H9 (cell line): ENCODE measurements around the gene PLEKHN1. TPM values are rescaled to one million over a fixed set of nuclear protein-coding genes. Genes with fewer than 3 reads are reported as not detected.
A peak's percentile ranks its signal among the peaks of the same experiment; 100 is the strongest.

Experiments used
- DNase-seq: peaks from one replicate; pipeline ENCODE4 v3.0.0-alpha.2; 2017
- H2AFZ ChIP-seq: one replicate; pipeline ENCODE4 v1.6.1; 2013; ENCODE audit warnings: mild to moderate bottlenecking, low read length, control low read depth, moderate library complexity
- H2AK5ac ChIP-seq: 2 replicates; pipeline ENCODE4 v1.6.1; 2013; ENCODE audit warnings: low read length, control low read depth, mixed read lengths; ENCODE audit not compliant: insufficient read length
- H2BK120ac ChIP-seq: one replicate; pipeline ENCODE4 v1.6.1; 2013; ENCODE audit warnings: low read depth, mild to moderate bottlenecking, low read length, control low read depth, inconsistent platforms; ENCODE audit not compliant: poor library complexity, severe bottlenecking
- H2BK12ac ChIP-seq: 2 replicates; pipeline ENCODE4 v1.6.1; 2013; ENCODE audit warnings: low read length, control low read depth, mixed read lengths, low read depth; ENCODE audit not compliant: insufficient read length
- H2BK15ac ChIP-seq: 2 replicates; pipeline ENCODE4 v1.6.1; 2013; ENCODE audit warnings: low read depth, low read length, control low read depth
- H2BK20ac ChIP-seq: one replicate; pipeline ENCODE4 v1.6.1; 2013; ENCODE audit warnings: low read depth, mild to moderate bottlenecking, low read length, control low read depth, inconsistent platforms; ENCODE audit not compliant: poor library complexity, severe bottlenecking
- H2BK5ac ChIP-seq: 2 replicates; pipeline ENCODE4 v1.6.1; 2013; ENCODE audit warnings: low read length, control low read depth, mixed read lengths; ENCODE audit not compliant: insufficient read length
- H3K14ac ChIP-seq: 2 replicates; pipeline ENCODE4 v1.6.1; 2013; ENCODE audit warnings: low read length, control low read depth; ENCODE audit not compliant: insufficient read depth
- H3K18ac ChIP-seq: 2 replicates; pipeline ENCODE4 v1.6.1; 2013; ENCODE audit warnings: low read depth, mild to moderate bottlenecking, mixed read lengths, low read length, control low read depth; ENCODE audit not compliant: insufficient read length
- H3K23ac ChIP-seq: 2 replicates; pipeline ENCODE4 v1.6.1; 2013; ENCODE audit warnings: low read length, control low read depth, mixed read lengths, low read depth; ENCODE audit not compliant: insufficient read length
- H3K23me2 ChIP-seq: 2 replicates; pipeline ENCODE4 v1.6.1; 2013; ENCODE audit warnings: low read depth, mild to moderate bottlenecking, mixed read lengths, low read length, control low read depth; ENCODE audit not compliant: insufficient read length, poor library complexity, severe bottlenecking
- H3K27ac ChIP-seq: 2 replicates; pipeline ENCODE4 v1.5.1; 2013; ENCODE audit warnings: low read length, control low read depth, mixed read lengths, low read depth; ENCODE audit not compliant: insufficient read length
- H3K27me3 ChIP-seq: 2 replicates; pipeline ENCODE4 v1.6.1; 2013; ENCODE audit warnings: low read length, control low read depth, inconsistent platforms; ENCODE audit not compliant: insufficient read depth
- H3K4ac ChIP-seq: 2 replicates; pipeline ENCODE4 v1.6.1; 2013; ENCODE audit warnings: low read depth, mild to moderate bottlenecking, control low read depth, inconsistent platforms, low read length, moderate library complexity
- H3K4me1 ChIP-seq: 2 replicates; pipeline ENCODE4 v1.6.1; 2013; ENCODE audit warnings: low read length, control low read depth, inconsistent platforms; ENCODE audit not compliant: insufficient read depth
- H3K4me2 ChIP-seq: 2 replicates; pipeline ENCODE4 v1.6.1; 2013; ENCODE audit warnings: low read length, control low read depth, mixed read lengths; ENCODE audit not compliant: insufficient read length, insufficient read depth
- H3K56ac ChIP-seq: 2 replicates; pipeline ENCODE4 v1.6.1; 2013; ENCODE audit warnings: low read depth, mild to moderate bottlenecking, mixed read lengths, low read length, control low read depth; ENCODE audit not compliant: insufficient read length
- H3K79me1 ChIP-seq: 2 replicates; pipeline ENCODE4 v1.6.1; 2013; ENCODE audit warnings: low read depth, mild to moderate bottlenecking, moderate library complexity, low read length, control low read depth, inconsistent platforms; ENCODE audit not compliant: insufficient read depth, poor library complexity, severe bottlenecking
- H3K79me2 ChIP-seq: 2 replicates; pipeline ENCODE4 v1.6.1; 2013; ENCODE audit warnings: low read length, control low read depth, inconsistent platforms; ENCODE audit not compliant: insufficient read depth
- H3K9ac ChIP-seq: 2 replicates; pipeline ENCODE4 v1.6.1; 2013; ENCODE audit warnings: low read length, control low read depth, mixed read lengths; ENCODE audit not compliant: insufficient read length; ENCODE audit errors: extremely low read depth
- H3K9me3 ChIP-seq: one replicate; pipeline ENCODE4 v1.6.1; 2013; ENCODE audit warnings: low read depth, low read length, inconsistent platforms; ENCODE audit not compliant: control insufficient read depth
- H3T11ph ChIP-seq: one replicate; pipeline ENCODE4 v1.6.1; 2013; ENCODE audit warnings: mild to moderate bottlenecking, low read length, control low read depth, inconsistent platforms
- H4K20me1 ChIP-seq: one replicate; pipeline ENCODE4 v1.6.1; 2013; ENCODE audit not compliant: control insufficient read depth, insufficient read length, insufficient read depth
- H4K5ac ChIP-seq: 2 replicates; pipeline ENCODE4 v1.6.1; 2013; ENCODE audit warnings: low read depth, mild to moderate bottlenecking, mixed read lengths, low read length, control low read depth; ENCODE audit not compliant: insufficient read length
- H4K8ac ChIP-seq: replicated peaks from 2 replicates; pipeline ENCODE4 v1.6.1; 2013; ENCODE audit warnings: low read length, control low read depth, mixed read lengths, low read depth; ENCODE audit not compliant: insufficient read length
- H4K91ac ChIP-seq: 2 replicates; pipeline ENCODE4 v1.6.1; 2013; ENCODE audit warnings: low read depth, mild to moderate bottlenecking, moderate library complexity, mixed read lengths, low read length, control low read depth; ENCODE audit not compliant: insufficient read length
- H3K27ac Mint-ChIP-seq, 3 experiments: 2 replicates in 2 of 3; 3 replicates in 1 of 3; pipeline ENCODE4 v1.8.0; 2020 to 2021; ENCODE audit warnings: mixed read lengths in 3 of 3, mild to moderate bottlenecking in 1 of 3, moderate library complexity in 1 of 3
- H3K27me3 Mint-ChIP-seq: 2 replicates; pipeline ENCODE4 v1.8.0; 2021; ENCODE audit warnings: low read depth, mild to moderate bottlenecking, moderate library complexity, mixed read lengths
- H3K36me3 Mint-ChIP-seq, 3 experiments: 2 replicates in 2 of 3; 3 replicates in 1 of 3; pipeline ENCODE4 v1.8.0; 2020 to 2021; ENCODE audit warnings: low read depth in 3 of 3, mixed read lengths in 3 of 3; ENCODE audit not compliant: insufficient read depth in 1 of 3
- H3K4me1 Mint-ChIP-seq, 2 experiments: 2 replicates each; pipeline ENCODE4 v1.8.0; 2020; ENCODE audit warnings: mixed read lengths in 2 of 2
- H3K4me3 Mint-ChIP-seq, 2 experiments: 2 replicates in 1 of 2; 3 replicates in 1 of 2; pipeline ENCODE4 v1.8.0; 2020 to 2021; ENCODE audit warnings: mild to moderate bottlenecking in 2 of 2, mixed read lengths in 2 of 2, moderate library complexity in 1 of 2
- H3K9me3 Mint-ChIP-seq, 2 experiments: 2 replicates in 1 of 2; 3 replicates in 1 of 2; pipeline ENCODE4 v1.8.0; 2020; ENCODE audit warnings: mild to moderate bottlenecking in 2 of 2, mixed read lengths in 2 of 2, moderate library complexity in 1 of 2
- CTCF ChIP-seq: fragments of 200-600 bp; sonication (generic); conservative IDR thresholded peaks from 3 replicates; pipeline ENCODE4 v1.8.0; 2021; ENCODE audit warnings: antibody characterized with exemption, mild to moderate bottlenecking
- WGBS: extraction: QIAGEN DNeasy Blood & Tissue Kit; methylation state at CpG from one replicate; pipeline ENCODE4 v1.1.7; 2013; ENCODE audit warnings: missing lambda C conversion rate, low lambda C conversion rate, mixed read lengths; ENCODE audit not compliant: insufficient read length; ENCODE audit errors: extremely low coverage; 5-methylcytosine and 5-hydroxymethylcytosine counted together
- total RNA-seq: library from RNA; stranded (reverse); gene quantifications from 2 replicates; pipeline ENCODE4 v1.2.1, GENCODE V29; 2021

The PLEKHN1 gene
- total RNA-seq, 1 experiment from 2014 or later: 3.0 TPM

- H3K9ac ChIP-seq: peak overlapping the region; percentile 43
- no peak overlapping the region for H2AK5ac ChIP-seq
- no peak overlapping the region for H2BK12ac ChIP-seq
- Mint-ChIP-seq H3K4me1 (peaks cover 18 to 35% of the 10 kb centered on the region in 2 experiments), H3K9me3 (no peaks in the 10 kb centered on the region; a peak in 1 of 5 replicates), H3K27ac (no peak overlapping the region), H3K4me3 (peak overlapping the region; percentile 63 to 77; a peak in 3 of 5 replicates), H3K36me3 (peaks cover 3 to 15% (median 10%) of the 10 kb centered on the region in 3 experiments; a peak in 6 of 7 replicates), H3K27me3 (peaks cover 8% of the 10 kb centered on the region)
- no peaks in the 10 kb centered on the region for H3K9me3 ChIP-seq
- no CpG with 5 or more reads among the region's 59 CpGs for WGBS
- H3K4ac ChIP-seq: no peak overlapping the region
- H3K23ac ChIP-seq: no peak overlapping the region
- no peak overlapping the region for H2BK120ac ChIP-seq
- no peak overlapping the region for H4K8ac ChIP-seq
- H2BK5ac ChIP-seq: no peak overlapping the region
- no peak overlapping the region for H4K91ac ChIP-seq
- H3K79me1 ChIP-seq: peaks cover 4% of the 10 kb centered on the region
- no peak overlapping the region for H3K27ac ChIP-seq
- H3K79me2 ChIP-seq: peaks cover 2% of the 10 kb centered on the region; the same call in 1 of the 2 replicates
- H4K5ac ChIP-seq: no peak overlapping the region
- H3K18ac ChIP-seq: peak overlapping the region; percentile 57
- H2AFZ ChIP-seq: no peak overlapping the region
- H3K27me3 ChIP-seq: no peaks in the 10 kb centered on the region
- peaks cover 3% of the 10 kb centered on the region for H4K20me1 ChIP-seq
- H2BK15ac ChIP-seq: no peak overlapping the region
- H3K4me1 ChIP-seq: peaks cover 4% of the 10 kb centered on the region; the same call in 1 of the 2 replicates
- no peak for TF ChIP-seq CTCF
- no peak overlapping the region for H3T11ph ChIP-seq
- no peak overlapping the region for H2BK20ac ChIP-seq
- no peak overlapping the region for H3K14ac ChIP-seq
- DNase-seq: no peak
- H3K56ac ChIP-seq: no peak overlapping the region
- peaks cover 7% of the 10 kb centered on the region for H3K23me2 ChIP-seq
- peak overlapping the region; percentile 63 for H3K4me2 ChIP-seq
Observed at GRCh38 chr1:1020415-1021009, 54.2 kb downstream of the PLEKHN1 start.
